Measurements from ENCODE around the gene IREB2. TPM values are rescaled to one million over a fixed set of nuclear protein-coding genes. Genes with fewer than 3 reads are reported as not detected.
"Not testable (repeated sequence)": the region's sequence is repeated elsewhere in the genome, so short reads cannot be mapped to it uniquely, and the experiment has no call there.

Gene IREB2
- total and polyA plus RNA-seq, 4 donors = 9.8 to 71.5 (median 38.4) TPM

- H3K9ac ChIP-seq (ENCODE audit: insufficient read depth in 1 of 2, low read length in 2 of 2) = no peak overlapping the region
- 44 to 52% methylated on average over 1 of the region's 1 CpG for WGBS, 2 donors
- no peak for ATAC-seq (ENCODE audit: insufficient read depth, low FRiP score)
Observed at GRCh38 chr15:78431955-78432354, 6.1 kb upstream of the IREB2 start.

GRCh38 chr15:78432664-78433063, 5.4 kb upstream of the IREB2 start:
- TF ChIP-seq, protein P1, sequence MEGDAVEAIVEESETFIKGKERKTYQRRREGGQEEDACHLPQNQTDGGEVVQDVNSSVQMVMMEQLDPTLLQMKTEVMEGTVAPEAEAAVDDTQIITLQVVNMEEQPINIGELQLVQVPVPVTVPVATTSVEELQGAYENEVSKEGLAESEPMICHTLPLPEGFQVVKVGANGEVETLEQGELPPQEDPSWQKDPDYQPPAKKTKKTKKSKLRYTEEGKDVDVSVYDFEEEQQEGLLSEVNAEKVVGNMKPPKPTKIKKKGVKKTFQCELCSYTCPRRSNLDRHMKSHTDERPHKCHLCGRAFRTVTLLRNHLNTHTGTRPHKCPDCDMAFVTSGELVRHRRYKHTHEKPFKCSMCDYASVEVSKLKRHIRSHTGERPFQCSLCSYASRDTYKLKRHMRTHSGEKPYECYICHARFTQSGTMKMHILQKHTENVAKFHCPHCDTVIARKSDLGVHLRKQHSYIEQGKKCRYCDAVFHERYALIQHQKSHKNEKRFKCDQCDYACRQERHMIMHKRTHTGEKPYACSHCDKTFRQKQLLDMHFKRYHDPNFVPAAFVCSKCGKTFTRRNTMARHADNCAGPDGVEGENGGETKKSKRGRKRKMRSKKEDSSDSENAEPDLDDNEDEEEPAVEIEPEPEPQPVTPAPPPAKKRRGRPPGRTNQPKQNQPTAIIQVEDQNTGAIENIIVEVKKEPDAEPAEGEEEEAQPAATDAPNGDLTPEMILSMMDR (IDR thresholded peaks at IDR 0.05; ENCODE audit: control extremely low read depth, extremely low read depth) = no peak
- Histone ChIP-seq H3K36me3 (ENCODE audit: control insufficient read depth in 4 of 4, insufficient read depth in 4 of 4, low read length in 4 of 4) (no peaks in the 10 kb centered on the region), H3K4me3 (no peak overlapping the region), H3K4me1 (ENCODE audit: control insufficient read depth in 5 of 5, insufficient read depth in 5 of 5, low read length in 5 of 5) (peaks cover 0 to 4% (median 0%) of the 10 kb centered on the region in 5 donors), H3K27me3 (ENCODE audit: control insufficient read depth in 3 of 3, insufficient read depth in 3 of 3, low read length in 2 of 3) (peaks cover 0 to 4% (median 2%) of the 10 kb centered on the region in 3 donors), H3K9ac (ENCODE audit: insufficient read depth in 1 of 2, low read length in 2 of 2) (no peak overlapping the region), H3K27ac (ENCODE audit: low read depth in 1 of 2, low read length in 1 of 2) (no peak overlapping the region), H3K9me3 (ENCODE audit: control insufficient read depth in 4 of 4, insufficient read depth in 3 of 4, low read length in 3 of 4) (no peaks in the 10 kb centered on the region)
- ATAC-seq (ENCODE audit: insufficient read depth, low FRiP score) = no peak
- DNase-seq = no peak
- 93 to 100% methylated on average over 1 of the region's 1 CpG for WGBS, 2 donors

More at GRCh38 chr15:78431955-78432354, 6.1 kb upstream of the IREB2 start:
- Histone ChIP-seq H3K4me1 (ENCODE audit: control insufficient read depth in 5 of 5, insufficient read depth in 5 of 5, low read length in 5 of 5) (peaks cover 0 to 4% (median 0%) of the 10 kb centered on the region in 5 donors), H3K27ac (ENCODE audit: low read depth in 1 of 2, low read length in 1 of 2) (no peak overlapping the region), H3K27me3 (ENCODE audit: control insufficient read depth in 3 of 3, insufficient read depth in 3 of 3, low read length in 2 of 3) (peaks cover 0 to 4% (median 2%) of the 10 kb centered on the region in 3 donors), H3K9me3 (ENCODE audit: control insufficient read depth in 4 of 4, insufficient read depth in 3 of 4, low read length in 3 of 4) (no peaks in the 10 kb centered on the region), H3K36me3 (ENCODE audit: control insufficient read depth in 4 of 4, insufficient read depth in 4 of 4, low read length in 4 of 4) (no peaks in the 10 kb centered on the region), H3K4me3 (no peak overlapping the region)
- no peak for DNase-seq
- TF ChIP-seq, protein P1 (IDR thresholded peaks at IDR 0.05; ENCODE audit: control extremely low read depth, extremely low read depth) = no peak

- H3K27me3 ChIP-seq (ENCODE audit: control insufficient read depth in 3 of 3, insufficient read depth in 3 of 3, low read length in 2 of 3) = peaks cover 0 to 4% (median 2%) of the 10 kb centered on the region in 3 donors
- no peak overlapping the region for H3K9ac ChIP-seq (ENCODE audit: insufficient read depth in 1 of 2, low read length in 2 of 2)
- H3K36me3 ChIP-seq (ENCODE audit: control insufficient read depth in 4 of 4, insufficient read depth in 4 of 4, low read length in 4 of 4) = peaks cover 0 to 6% (median 0%) of the 10 kb centered on the region in 4 donors
- ATAC-seq (ENCODE audit: insufficient read depth, low FRiP score) (no peak), DNase-seq (peak in 1 of 3 donors; percentile 56)
- no peak overlapping the region for H3K4me3 ChIP-seq
- H3K9me3 ChIP-seq (ENCODE audit: control insufficient read depth in 4 of 4, insufficient read depth in 3 of 4, low read length in 3 of 4) = no peaks in the 10 kb centered on the region
- TF ChIP-seq, protein P1 (IDR thresholded peaks at IDR 0.05; ENCODE audit: control extremely low read depth, extremely low read depth) = no peak
- H3K4me1 ChIP-seq (ENCODE audit: control insufficient read depth in 5 of 5, insufficient read depth in 5 of 5, low read length in 5 of 5) = peaks cover 0 to 4% (median 2%) of the 10 kb centered on the region in 5 donors
- 30 to 35% methylated on average over 8 of the region's 8 CpGs for WGBS, 2 donors
- no peak overlapping the region for H3K27ac ChIP-seq (ENCODE audit: low read depth in 1 of 2, low read length in 1 of 2)
Observed at GRCh38 chr15:78434134-78434533, 3.9 kb upstream of the IREB2 start.

GRCh38 chr15:78434711-78435110, 3.3 kb upstream of the IREB2 start:
- not testable (repeated sequence) for H3K36me3 ChIP-seq (ENCODE audit: control insufficient read depth in 4 of 4, insufficient read depth in 4 of 4, low read length in 4 of 4); DNase-seq; H3K27me3 ChIP-seq (ENCODE audit: control insufficient read depth in 3 of 3, insufficient read depth in 3 of 3, low read length in 2 of 3); ATAC-seq (ENCODE audit: insufficient read depth, low FRiP score); H3K27ac ChIP-seq (ENCODE audit: low read depth in 1 of 2, low read length in 1 of 2); H3K4me3 ChIP-seq; H3K9ac ChIP-seq (ENCODE audit: insufficient read depth in 1 of 2, low read length in 2 of 2); H3K9me3 ChIP-seq (ENCODE audit: control insufficient read depth in 4 of 4, insufficient read depth in 3 of 4, low read length in 3 of 4); H3K4me1 ChIP-seq (ENCODE audit: control insufficient read depth in 5 of 5, insufficient read depth in 5 of 5, low read length in 5 of 5)
- WGBS, 2 donors = 74 to 84% methylated on average over 6 of the region's 6 CpGs
